SJCRH30 (cell line): ENCODE results near the gene VPS37C. TPM values are rescaled to one million over a fixed set of nuclear protein-coding genes. Genes with fewer than 3 reads are reported as not detected.

Experiments
- DNase-seq, 2 experiments: peaks; one replicate each; pipeline ENCODE4 v3.0.0-alpha.2; 2015 to 2020
- H3K27ac ChIP-seq: fragments of 250-450 bp; sonication (Bioruptor Pico); 2 replicates; pipeline ENCODE4 v1.5.1; 2020; ENCODE audit warnings: mild to moderate bottlenecking, moderate library complexity
- H3K27me3 ChIP-seq: fragments of 250-450 bp; sonication (Bioruptor Pico); 2 replicates; pipeline ENCODE4 v1.5.1; 2020; ENCODE audit warnings: mild to moderate bottlenecking, moderate library complexity
- H3K36me3 ChIP-seq: fragments of 250-450 bp; sonication (Bioruptor Pico); 2 replicates; pipeline ENCODE4 v1.5.1; 2020; ENCODE audit warnings: mild to moderate bottlenecking, moderate library complexity
- H3K4me1 ChIP-seq: fragments of 250-450 bp; sonication (Bioruptor Pico); 2 replicates; pipeline ENCODE4 v1.5.1; 2020; ENCODE audit warnings: mild to moderate bottlenecking, moderate library complexity
- H3K4me3 ChIP-seq: fragments of 250-450 bp; sonication (Bioruptor Pico); 2 replicates; pipeline ENCODE4 v1.5.1; 2020; ENCODE audit warnings: mild to moderate bottlenecking, moderate library complexity
- H3K9me3 ChIP-seq: fragments of 250-450 bp; sonication (Bioruptor Pico); replicated peaks from 2 replicates; pipeline ENCODE4 v1.5.1; 2020; ENCODE audit warnings: mild to moderate bottlenecking, moderate library complexity
- total RNA-seq: library from RNA; depleted of rRNA; stranded (reverse); fragments of >200 nt; shearing (Covaris generic); gene quantifications from 2 replicates; pipeline ENCODE4 v1.2.3, GENCODE V29; 2014; rRNA removed

Gene VPS37C
- total RNA-seq, 1 experiment from 2014 or later: 11.6 TPM

- Histone ChIP-seq H3K9me3 (no peaks in the 10 kb centered on the region), H3K27ac (no peak overlapping the region), H3K4me3 (no peak overlapping the region), H3K36me3 (no peaks in the 10 kb centered on the region), H3K27me3 (no peaks in the 10 kb centered on the region), H3K4me1 (no peaks in the 10 kb centered on the region)
- no peak for DNase-seq
Measured at GRCh38 chr11:61082931-61083531, 78.2 kb downstream of the VPS37C start.

DNA sequence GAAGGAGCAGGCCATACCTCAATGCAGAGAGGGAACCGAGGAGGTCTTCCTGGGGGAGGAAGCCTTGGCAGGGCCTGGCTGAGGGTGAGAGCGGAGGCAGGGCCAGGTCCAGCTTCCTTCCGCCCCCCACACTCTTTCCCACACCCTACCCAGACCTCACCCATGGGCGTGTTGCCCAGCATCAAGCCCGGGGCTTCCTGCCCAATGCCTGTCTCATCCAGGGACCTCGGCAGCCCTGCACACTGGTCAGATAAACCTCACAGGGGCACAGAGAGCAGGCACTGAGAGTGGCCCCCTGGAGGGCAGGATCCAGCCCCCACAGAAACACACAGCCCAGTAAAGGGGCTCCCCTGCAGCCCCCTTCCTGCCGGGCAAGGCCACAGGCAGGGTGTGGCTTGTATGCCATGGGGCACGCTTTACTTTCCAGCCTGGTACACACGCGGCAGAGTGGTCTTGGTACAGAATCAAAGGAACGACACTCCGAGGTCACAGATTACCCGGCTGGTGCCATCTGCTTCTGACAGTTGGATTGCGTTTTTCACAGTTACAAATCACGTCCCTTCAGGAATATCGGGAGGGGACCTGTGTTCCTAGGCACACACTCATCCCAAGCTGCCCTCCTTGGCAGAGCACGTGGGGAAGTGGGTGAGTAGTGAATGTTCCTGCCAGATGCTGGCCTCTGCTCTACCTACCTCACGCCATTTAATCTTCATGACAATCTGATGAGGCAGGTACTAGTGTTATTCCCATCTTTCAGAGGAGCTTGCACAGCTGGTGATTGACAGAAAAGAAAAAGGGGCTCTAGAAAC, 79.0 kb downstream of the VPS37C start:
- Histone ChIP-seq H3K4me3 (no peak overlapping the region), H3K9me3 (no peaks in the 10 kb centered on the region), H3K36me3 (no peaks in the 10 kb centered on the region), H3K27ac (no peak overlapping the region), H3K27me3 (no peaks in the 10 kb centered on the region), H3K4me1 (no peaks in the 10 kb centered on the region)
- DNase-seq: no peak

DNA sequence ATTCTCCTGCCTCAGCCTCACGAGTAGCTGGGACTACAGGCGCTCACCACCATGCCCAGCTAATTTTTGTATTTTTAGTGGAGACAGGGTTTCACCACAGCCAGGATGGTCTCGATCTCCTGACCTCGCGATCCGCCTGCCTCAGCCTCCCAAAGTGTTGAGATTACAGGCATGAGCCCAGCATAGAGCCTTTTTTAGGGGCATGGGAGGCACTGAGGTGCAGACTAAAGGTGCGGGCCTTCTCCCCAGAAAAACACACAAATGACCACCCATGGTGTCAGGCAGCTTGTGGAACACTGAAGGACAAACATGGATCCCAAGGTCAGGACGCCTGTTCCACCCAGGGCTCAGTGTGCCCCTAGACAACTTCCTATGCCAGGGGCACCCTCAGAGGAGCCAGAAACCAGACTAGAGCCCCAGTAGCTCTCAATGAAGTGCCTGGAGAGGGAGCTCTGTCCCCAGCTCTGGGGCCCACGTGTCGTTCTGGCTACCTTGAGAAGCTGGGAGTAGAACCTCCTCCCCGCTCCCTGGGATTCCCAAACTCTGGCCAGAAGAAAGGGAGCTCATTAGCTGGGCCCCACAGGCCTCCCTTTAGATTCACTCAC, 80.1 kb downstream of the VPS37C start:
- H3K9me3 ChIP-seq: no peaks in the 10 kb centered on the region
- H3K27ac ChIP-seq: no peak overlapping the region
- H3K27me3 ChIP-seq: no peaks in the 10 kb centered on the region
- H3K4me3 ChIP-seq: no peak overlapping the region
- no peaks in the 10 kb centered on the region for H3K4me1 ChIP-seq
- no peak for DNase-seq
- H3K36me3 ChIP-seq: no peaks in the 10 kb centered on the region

DNA sequence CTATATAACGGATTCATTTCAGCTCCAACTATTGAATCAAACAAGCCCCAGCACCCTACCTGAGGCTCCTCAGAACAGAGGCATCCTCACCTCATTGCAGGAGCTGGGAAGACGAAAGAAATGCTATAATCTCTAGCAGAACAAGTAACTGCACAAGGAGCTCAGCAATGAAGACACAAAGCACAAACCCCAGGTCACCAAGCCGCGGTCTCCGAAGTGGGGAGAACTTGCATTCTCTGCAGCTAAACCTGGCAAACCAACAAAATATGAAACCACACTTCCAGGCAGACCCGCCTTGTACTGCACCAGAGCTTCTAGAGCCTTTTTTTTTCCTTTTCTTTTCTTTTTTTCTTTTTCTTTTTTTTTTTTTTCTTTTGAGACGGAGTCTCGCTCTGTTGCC, 80.7 kb downstream of the VPS37C start:
- Histone ChIP-seq H3K4me1 (no peaks in the 10 kb centered on the region), H3K9me3 (no peaks in the 10 kb centered on the region), H3K27me3 (no peaks in the 10 kb centered on the region), H3K27ac (no peak overlapping the region), H3K4me3 (no peak overlapping the region), H3K36me3 (no peaks in the 10 kb centered on the region)
- DNase-seq: no peak

Other genes starting within 250 kb of the VPS37C start
- gene TMEM109, start 247.3 kb downstream of the VPS37C start, total RNA-seq: 85.4 and 96.9 TPM in 2 replicates
- gene TMEM132A, start 237.0 kb downstream of the VPS37C start, total RNA-seq: 46.3 and 57.7 TPM in 2 replicates
- 1.0 and 1.6 TPM in 2 replicates for gene SLC15A3, start 209.2 kb downstream of the VPS37C start, total RNA-seq
- gene CD6, start 189.7 kb downstream of the VPS37C start, total RNA-seq: not detected in 2 replicates
- 0.04 TPM in 1 of 2 replicates, not detected in the other for gene CD5, start 58.9 kb downstream of the VPS37C start, total RNA-seq
- not detected in 2 replicates for gene PGA3, start 42.1 kb upstream of the VPS37C start, total RNA-seq
- not detected in 2 replicates for gene PGA4, start 60.9 kb upstream of the VPS37C start, total RNA-seq
- not detected in 2 replicates for gene PGA5, start 79.7 kb upstream of the VPS37C start, total RNA-seq
- 0.06 and 0.18 TPM in 2 replicates for gene VWCE, start 133.9 kb upstream of the VPS37C start, total RNA-seq
- gene DDB1, start 171.7 kb upstream of the VPS37C start, total RNA-seq: 209 and 214 TPM in 2 replicates
- gene TKFC, start 171.8 kb upstream of the VPS37C start, total RNA-seq: 15.3 and 17.7 TPM in 2 replicates
- 9.9 and 10.7 TPM in 2 replicates for gene CYB561A3, start 200.5 kb upstream of the VPS37C start, total RNA-seq
- gene TMEM138, start 200.9 kb upstream of the VPS37C start, total RNA-seq: 35.1 and 40.6 TPM in 2 replicates
- 15.9 and 21.4 TPM in 2 replicates for gene TMEM216, start 231.2 kb upstream of the VPS37C start, total RNA-seq